Bone marrow (tissue), 2 donors: Measurements from ENCODE around the gene SLAMF8.

Source experiments
- DNase-seq, 2 donors: peaks; one replicate each; lab custom pipeline; 2025; lab: John Stamatoyannopoulos, UW

The SLAMF8 gene

GRCh38 chr1:159817276-159818041 is 9.2 kb upstream of the SLAMF8 start:
- no peak for DNase-seq

GRCh38 chr1:159821171-159821867 is 5.4 kb upstream of the SLAMF8 start:
- DNase-seq, result no peak

DNA sequence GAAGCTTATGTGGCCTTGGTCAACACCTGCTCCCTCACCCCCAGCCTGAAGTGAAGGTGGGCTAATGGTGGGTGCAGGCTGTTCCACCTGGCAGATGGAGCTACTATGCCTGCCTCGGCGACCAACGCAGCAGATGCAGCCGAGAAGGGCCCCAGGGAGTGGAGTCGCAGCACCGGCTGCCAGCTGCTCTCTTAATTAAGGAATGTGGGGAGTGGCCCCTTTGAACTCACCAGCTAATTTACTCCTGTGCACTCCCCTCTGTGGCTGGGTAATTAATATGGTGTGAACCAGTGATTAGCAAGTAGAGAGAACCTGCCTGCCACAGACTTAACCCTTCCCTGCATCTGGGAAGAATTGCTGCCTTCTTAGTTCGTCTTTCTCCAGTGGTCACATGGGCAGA is 3.3 kb upstream of the SLAMF8 start:
- no peak for DNase-seq

DNA sequence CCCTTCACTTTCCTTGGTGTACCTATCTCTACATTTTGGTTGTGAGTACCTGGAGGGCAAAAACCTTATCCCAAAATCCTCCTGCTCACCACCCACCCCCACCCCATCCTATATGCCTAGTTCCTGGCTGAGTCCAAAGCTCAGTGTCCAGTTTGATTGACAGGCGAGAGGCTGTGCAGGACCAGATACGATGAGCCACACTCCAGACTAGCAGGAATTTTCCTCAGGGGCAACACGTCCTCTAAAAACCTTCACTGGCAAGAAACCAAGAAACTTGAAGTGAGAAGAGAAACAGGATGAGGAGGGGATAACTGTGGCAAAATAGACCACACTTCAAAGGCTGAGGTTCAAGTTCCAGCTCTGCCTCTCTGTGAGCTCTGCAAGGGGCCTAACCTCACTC is 1.1 kb upstream of the SLAMF8 start:
- no peak for DNase-seq

DNA sequence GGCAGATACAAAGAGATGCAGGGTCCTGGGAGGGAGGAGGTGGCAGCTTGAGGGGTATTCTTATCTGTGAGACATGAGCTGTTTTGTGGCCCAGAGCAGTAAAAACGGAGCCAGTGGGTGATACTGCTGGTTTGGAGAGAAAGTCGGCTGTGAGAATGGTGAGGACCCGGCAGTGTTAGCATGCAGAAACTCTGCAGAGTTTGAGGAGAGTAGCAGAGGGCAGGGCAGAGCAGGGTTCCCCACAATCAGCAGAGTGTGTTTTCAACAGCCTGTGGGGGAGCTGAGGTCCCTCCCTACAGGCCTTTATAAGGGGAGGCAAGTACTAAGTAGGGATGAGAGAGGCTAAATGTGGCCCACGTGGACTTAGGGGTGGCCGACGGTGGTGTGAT is 423 bp downstream of the SLAMF8 start:
- DNase-seq, result no peak

DNA sequence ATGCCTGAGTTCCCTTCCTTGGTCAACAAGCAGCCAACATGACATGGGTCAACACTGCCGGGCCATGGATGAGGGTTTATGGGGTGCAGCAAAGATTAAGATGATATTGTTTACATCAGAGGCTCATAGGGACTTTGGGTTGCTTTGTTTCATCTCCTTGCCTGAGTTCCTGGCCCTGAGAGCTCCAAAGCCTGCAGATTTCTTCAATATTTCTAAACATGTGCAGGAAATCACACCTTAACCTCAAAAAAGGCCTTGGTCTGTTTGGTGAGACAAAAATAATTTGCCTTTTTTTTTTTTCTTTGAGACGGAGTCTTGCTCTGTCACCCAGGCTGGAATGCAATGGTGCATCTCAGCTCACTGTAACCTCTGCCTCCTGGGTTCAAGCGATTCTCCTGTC is 876 bp downstream of the SLAMF8 start:
- no peak for DNase-seq

DNA sequence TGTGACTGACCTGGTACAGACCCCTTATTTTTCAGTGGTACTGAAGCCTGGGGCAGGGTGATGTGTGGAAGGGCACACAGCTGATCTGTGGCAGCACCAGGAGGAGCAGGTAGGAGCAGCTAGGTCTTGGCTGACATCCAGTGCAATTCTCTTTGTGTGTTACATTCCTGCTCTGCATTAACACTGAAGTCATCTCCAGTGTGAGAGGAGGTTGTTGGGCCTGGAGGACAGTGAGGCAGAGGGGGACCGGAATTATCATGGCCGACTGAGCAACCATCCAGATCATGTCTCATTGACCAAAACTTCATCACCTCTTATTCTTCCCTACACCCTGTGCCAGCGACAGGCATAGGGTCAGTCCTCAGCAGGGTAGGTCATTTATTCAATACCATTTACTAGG is 1.5 kb downstream of the SLAMF8 start:
- no peak for DNase-seq

- no peak for DNase-seq
Measured at GRCh38 chr1:159828581-159829272, 2.1 kb downstream of the SLAMF8 start.

DNA sequence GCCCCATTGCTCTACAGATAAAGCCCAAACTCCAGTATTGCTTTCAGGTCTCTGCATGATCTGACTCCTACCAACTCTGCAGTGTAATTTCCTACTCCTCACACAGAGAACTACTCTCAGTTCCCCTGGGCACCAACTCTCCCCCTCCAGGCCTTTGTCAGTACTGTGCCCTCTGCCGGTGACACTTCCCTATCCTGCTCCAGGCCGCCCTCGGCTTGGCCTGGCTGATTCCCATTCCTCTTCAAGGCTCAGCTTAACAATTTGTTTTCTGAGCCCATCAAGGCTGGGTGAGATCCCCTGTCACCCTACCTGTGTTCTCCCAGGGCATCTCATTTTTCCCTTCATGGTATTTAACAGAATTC is 2.6 kb downstream of the SLAMF8 start:
- DNase-seq, result peak; percentile 25 to 56

- no peak for DNase-seq
Measured at GRCh38 chr1:159829822-159830465, 3.3 kb downstream of the SLAMF8 start.

GRCh38 chr1:159830722-159831121 is 4.0 kb downstream of the SLAMF8 start:
- no peak for DNase-seq

GRCh38 chr1:159831412-159832141 is 4.9 kb downstream of the SLAMF8 start:
- DNase-seq, result no peak

DNA sequence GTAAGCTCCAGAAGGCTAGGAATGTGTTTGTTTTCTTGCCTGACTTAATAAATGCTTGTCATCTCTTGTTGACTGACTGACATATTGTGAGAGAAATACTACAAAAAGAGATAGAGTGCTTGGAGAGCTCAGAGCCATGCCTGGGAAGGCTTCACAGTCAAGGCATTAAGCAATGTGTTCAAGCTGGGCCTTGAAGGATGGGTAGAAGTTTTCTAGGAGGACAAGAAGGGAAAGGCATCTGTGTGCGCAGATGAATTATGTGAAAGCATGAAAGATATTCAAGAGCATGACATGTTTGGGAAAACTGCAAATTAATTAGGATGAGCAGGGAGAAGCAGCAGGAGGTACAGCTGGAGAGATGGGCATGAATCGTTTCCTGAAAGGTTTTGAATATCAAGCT is 5.6 kb downstream of the SLAMF8 start:
- no peak for DNase-seq

- no peak for DNase-seq
Measured at GRCh38 chr1:159835356-159835755, 8.7 kb downstream of the SLAMF8 start.

DNA sequence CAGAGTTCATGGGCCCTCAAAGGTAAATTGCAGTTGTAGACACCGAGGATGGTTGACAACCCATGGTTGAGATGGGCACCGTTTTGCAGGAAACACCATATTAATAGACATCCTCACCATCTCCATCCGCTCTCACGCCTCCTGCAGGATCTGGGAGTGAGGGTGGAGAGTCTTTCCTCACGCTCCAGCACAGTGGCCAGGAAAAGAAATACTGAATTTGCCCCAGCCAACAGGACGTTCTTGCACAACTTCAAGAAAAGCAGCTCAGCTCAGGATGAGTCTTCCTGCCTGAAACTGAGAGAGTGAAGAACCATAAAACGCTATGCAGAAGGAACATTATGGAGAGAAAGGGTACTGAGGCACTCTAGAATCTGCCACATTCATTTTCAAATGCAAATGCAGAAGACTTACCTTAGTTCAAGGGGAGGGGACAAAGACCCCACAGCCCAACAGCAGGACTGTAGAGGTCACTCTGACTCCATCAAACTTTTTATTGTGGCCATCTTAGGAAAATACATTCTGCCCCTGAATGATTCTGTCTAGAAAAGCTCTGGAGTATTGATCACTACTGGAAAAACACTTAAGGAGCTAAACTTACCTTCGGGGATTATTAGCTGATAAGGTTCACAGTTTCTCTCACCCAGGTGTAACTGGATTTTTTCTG is 9.3 kb downstream of the SLAMF8 start:
- no peak for DNase-seq

GRCh38 chr1:159838715-159839114 is 12.0 kb downstream of the SLAMF8 start:
- DNase-seq, result no peak

DNA sequence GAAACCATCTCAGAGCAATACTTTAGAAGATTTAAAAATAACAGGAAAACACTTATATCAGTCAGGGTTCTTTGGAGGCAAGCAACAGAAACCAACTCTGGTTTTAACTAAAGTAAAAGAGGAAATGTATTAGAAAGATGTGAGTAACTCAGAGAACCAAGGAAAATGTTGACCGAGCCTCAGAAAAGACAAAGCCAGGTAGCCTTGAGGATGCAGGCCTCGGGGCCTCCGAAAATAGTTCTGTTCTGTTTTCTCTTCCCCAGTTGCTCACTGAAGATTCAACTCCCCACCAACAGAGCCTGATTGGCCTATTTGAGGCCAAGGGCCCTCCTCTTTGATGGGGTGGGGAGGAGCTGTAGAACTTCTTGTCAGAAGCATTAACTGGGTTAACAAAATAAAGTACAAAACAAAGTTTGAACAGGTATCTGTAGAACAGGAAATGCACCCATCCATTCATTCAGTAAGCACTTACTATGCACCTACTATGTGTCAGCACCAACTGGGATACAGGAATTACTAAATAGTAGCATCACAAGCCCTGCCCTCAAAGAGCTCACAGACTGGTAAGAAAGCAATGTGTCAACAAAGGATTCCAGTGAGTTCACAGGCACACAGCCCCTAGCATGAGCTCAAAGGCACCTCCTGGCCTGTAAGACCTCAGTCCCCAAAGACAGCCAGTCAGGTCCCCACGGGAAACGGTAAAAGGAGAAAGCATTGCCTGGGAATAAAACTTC is 12.6 kb downstream of the SLAMF8 start:
- no peak for DNase-seq

DNA sequence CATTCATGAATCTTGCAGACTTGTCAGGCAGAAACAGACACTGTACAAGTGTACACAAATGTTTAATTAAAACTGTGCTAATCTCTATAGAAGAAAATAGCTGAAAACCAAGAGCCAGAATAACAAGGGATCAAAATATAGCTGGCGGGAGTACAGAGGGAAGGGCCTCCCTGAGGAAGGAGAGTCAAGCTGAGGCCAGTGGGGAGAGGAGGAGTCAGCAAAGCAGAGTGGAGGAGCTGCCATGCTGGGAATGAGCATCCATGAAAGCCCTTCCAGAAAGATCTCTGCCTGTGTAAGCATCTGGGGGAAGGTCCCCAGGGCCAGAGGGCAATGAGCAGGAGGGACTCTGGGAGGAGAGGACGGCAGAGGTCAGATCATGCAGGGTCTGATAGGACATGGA is 15.1 kb downstream of the SLAMF8 start:
- DNase-seq, result no peak

DNA sequence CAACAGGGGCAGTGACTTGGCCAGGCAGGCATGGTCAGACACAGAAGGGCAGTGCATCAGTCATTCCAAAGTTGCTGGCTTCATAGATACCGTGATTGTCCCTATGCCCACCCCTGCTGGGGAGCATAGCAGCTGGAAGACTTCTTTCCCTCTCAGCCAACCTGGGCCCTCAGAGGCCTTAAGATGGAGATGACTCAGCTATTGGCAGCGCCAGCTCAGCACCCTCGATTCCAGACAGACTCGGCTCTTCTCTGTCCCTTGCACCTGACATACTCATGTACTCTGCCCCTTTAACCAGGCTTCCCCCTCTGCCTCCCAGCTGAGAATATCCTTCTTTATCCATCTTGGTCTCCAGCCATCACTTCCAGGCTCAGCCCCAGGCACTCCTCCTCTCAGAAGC is 16.8 kb downstream of the SLAMF8 start:
- DNase-seq, result no peak

DNA sequence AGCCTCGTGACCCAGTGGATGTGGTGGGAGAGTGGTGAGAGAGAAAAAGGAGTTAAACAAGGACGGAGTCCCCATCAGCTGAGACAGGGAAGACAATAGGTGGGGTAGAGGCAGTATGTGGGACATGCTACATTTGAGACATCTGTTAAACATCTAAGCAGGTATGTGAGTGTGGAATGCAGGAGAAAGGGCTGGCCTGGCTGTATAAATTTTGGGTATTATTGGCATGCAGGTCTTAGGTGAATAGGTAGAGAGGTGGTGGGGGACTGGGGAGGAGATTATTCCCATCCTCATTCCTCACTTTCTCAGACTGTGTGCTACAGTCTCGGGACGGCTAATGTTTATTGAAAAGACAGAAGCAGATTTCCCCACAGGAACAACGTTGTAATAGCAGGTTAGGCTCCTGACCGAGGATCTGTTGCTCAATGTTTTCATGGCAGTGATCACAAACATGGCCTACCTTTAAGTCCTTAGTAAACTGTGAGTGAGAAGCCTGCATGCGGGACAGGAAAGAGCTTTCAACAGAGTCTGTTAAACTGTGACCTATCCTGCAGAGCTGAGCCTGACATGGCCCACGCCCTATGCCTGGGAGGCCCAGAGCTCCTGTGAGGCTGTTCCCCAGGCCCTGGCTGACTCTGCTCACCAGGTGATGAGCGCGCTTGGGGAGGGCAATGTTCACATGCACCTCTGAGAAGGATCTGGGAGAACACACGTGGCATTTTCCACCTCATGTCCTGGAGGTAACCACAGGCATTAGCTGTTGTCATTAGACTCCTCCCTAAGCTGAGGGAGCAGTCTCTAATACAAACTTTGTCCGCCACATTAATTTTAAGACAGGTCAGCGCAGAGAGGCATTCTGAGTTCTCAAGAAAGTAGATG is 19.3 kb downstream of the SLAMF8 start:
- DNase-seq, result no peak
